Measurements from ENCODE around the gene GPC3.

DNA sequence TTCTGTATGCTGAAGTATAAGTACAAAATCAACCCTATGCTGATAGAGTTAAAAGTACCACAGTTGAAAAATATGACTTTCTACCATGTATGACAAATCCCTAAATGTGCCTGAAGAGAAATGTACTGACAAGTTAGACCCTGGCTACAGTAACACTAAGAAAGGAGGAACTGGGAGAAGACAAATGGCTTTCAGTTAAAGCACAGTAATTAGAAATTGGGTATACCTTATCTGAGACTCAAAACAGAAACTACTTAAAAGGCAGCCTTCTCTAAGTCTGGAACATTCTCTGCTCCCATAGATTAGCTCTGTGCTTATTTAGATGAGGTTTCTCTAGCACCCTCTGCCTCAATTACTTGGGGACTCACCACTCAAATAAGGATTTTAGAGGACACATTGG lies 189.1 kb downstream of the GPC3 start:
- no peak for TF ChIP-seq CTCF (tag by site-specific recombination; IDR thresholded peaks at IDR 0.05)
- TF ChIP-seq WT1 (tag by site-specific recombination; IDR thresholded peaks at IDR 0.05): no peak
- no peak for TF ChIP-seq YY1 (tag by site-specific recombination; IDR thresholded peaks at IDR 0.05)
- no peak for TF ChIP-seq ZNF274 (IDR thresholded peaks at IDR 0.05; ENCODE audit: low read length)
- TF ChIP-seq ZNF274 (tag by site-specific recombination; IDR thresholded peaks at IDR 0.05; ENCODE audit: borderline replicate concordance): no peak
- TF ChIP-seq SALL2 (tag by site-specific recombination; IDR thresholded peaks at IDR 0.05; ENCODE audit: borderline replicate concordance): no peak
- no peak for TF ChIP-seq ZNF202 (tag by site-specific recombination; IDR thresholded peaks at IDR 0.05; ENCODE audit: borderline replicate concordance)
- TF ChIP-seq ZNF580 (tag by site-specific recombination; IDR thresholded peaks at IDR 0.05): no peak
- TF ChIP-seq, protein P1, sequence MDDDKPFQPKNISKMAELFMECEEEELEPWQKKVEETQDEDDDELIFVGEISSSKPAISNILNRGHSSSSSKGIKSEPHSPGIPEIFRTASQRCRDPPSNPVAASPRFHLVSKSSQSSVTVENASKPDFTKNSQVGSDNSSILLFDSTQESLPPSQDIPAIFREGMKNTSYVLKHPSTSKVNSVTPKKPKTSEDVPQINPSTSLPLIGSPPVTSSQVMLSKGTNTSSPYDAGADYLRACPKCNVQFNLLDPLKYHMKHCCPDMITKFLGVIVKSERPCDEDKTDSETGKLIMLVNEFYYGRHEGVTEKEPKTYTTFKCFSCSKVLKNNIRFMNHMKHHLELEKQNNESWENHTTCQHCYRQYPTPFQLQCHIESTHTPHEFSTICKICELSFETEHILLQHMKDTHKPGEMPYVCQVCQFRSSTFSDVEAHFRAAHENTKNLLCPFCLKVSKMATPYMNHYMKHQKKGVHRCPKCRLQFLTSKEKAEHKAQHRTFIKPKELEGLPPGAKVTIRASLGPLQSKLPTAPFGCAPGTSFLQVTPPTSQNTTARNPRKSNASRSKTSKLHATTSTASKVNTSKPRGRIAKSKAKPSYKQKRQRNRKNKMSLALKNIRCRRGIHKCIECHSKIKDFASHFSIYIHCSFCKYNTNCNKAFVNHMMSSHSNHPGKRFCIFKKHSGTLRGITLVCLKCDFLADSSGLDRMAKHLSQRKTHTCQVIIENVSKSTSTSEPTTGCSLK (tag by site-specific recombination; IDR thresholded peaks at IDR 0.05): no peak
- TF ChIP-seq ZNF19 (tag by site-specific recombination; IDR thresholded peaks at IDR 0.05; ENCODE audit: low read depth): no peak
- TF ChIP-seq KLF8 (tag by site-specific recombination; IDR thresholded peaks at IDR 0.05): no peak

Data from HEK293 (cell line).